HG03025 (cell line): Measurements from ENCODE around the gene EEFSEC.

ENCODE experiments used
- ATAC-seq: cut with Tn5 transposase; IDR thresholded peaks from one replicate; pipeline ENCODE4 v1.9.1; 2021; ENCODE audit warnings: mild to moderate bottlenecking, moderate library complexity; ENCODE audit not compliant: unreplicated experiment, low FRiP score

The EEFSEC gene

GRCh38 chr3:128180913-128181312 is 27.6 kb downstream of the EEFSEC start:
- no peak for ATAC-seq

- no peak for ATAC-seq
Measured at GRCh38 chr3:128182656-128183055, 29.4 kb downstream of the EEFSEC start.

- ATAC-seq, result no peak
Measured at GRCh38 chr3:128185630-128186447, 32.6 kb downstream of the EEFSEC start.

GRCh38 chr3:128187495-128187894 is 34.2 kb downstream of the EEFSEC start:
- ATAC-seq, result no peak

DNA sequence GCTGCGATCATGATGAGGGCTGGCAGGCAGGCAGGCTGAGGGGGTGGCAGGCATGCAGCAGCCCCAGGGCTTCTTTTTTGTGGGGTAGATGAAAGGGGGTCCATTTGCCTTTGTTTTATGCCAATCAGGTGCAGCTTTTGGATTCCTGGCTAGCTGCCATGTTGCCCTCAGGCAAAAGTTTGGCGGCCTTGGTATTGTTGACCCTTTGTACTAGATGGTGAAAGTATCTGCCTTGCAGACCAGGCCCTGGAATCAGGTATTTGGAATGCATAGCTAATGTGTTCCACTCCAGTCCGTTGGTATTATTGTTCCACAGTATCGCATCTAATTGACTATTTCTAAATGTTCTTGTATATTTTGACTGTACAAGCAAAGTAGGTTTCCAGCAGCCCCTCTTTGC is 35.0 kb downstream of the EEFSEC start:
- ATAC-seq, result no peak

- ATAC-seq, result no peak
Measured at GRCh38 chr3:128188956-128189355, 35.7 kb downstream of the EEFSEC start.

- ATAC-seq, result no peak
Measured at GRCh38 chr3:128190501-128190900, 37.2 kb downstream of the EEFSEC start.

GRCh38 chr3:128192131-128192530 is 38.9 kb downstream of the EEFSEC start:
- no peak for ATAC-seq

DNA sequence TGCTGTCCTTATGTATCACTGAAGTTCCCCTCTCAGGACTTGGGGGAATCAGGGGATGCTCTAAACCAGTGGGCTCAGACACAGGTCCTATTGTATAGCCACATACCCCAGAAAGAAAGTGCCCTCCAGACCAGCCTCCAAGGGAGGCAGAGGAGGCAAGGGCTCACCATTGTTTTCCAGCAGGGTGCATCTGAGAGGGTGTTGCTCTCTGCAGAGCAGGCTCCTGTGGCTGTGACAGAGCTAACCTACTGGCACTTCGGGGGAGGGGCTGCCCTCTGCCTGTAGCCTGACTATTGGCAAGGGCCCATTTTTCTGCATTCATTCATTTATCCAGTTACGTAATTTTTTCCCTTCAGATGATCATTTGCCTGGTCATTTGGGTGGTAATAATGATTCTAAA is 39.9 kb downstream of the EEFSEC start:
- ATAC-seq, result no peak

- ATAC-seq, result no peak
Measured at GRCh38 chr3:128194843-128195242, 41.6 kb downstream of the EEFSEC start.

- ATAC-seq, result no peak
Measured at GRCh38 chr3:128195369-128195768, 42.1 kb downstream of the EEFSEC start.

GRCh38 chr3:128195802-128196201 is 42.5 kb downstream of the EEFSEC start:
- no peak for ATAC-seq

DNA sequence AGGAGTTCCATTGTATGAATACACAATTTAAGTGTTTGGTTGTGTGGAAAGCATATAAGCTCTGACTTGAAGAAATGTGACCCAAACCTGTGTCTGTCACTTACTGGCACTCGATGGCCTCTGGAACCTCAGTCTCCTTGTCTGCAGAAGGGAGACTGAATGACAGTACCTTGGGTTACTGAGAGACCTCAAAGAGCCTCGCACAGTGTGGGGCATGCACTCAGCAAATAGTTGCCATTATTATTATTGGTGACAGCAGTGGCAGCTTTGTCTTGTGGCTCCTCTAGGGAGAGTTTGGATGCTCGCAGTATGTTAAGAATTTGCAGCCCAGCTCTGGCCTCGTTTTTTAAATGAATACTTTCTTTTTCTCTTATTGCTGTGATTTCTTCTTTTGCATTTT is 43.4 kb downstream of the EEFSEC start:
- ATAC-seq, result no peak

DNA sequence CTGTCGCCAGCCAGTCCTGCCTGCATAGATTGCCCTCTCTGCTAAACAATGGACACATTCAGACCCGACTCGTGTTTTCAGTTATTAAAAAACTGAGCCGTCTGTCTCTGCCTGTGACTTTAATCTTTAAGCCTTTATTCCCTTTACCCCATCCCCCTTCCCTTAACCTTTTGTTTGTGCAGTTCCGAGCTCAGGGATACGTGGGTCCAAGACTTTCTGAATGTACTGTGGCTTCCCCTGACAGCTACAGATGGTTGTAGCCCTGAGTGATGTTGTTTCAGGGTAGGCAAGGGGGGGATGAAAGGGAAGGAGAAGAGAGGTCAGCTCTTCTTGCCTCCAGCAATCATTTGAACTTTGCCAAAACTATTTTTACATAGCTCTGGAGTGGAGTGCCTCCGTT is 44.6 kb downstream of the EEFSEC start:
- no peak for ATAC-seq

DNA sequence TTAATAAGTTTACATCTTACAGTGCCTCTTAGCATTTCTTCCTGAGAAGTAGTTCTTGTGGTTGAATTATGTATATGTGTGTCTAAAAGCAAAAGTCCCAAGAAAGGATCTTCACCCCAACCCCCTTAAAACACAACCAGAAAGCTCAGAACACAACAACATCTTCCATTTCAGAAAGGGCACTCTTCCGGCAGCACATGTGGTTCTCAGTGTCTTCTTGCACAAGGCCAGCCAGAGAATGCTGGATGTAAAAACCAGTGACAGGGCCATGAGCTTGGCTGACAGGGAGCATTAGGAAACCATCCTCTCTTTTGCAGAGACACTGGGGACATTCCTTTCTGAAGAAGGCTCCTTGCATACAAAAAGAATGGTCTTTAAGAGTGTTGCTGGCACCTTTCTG is 45.0 kb downstream of the EEFSEC start:
- no peak for ATAC-seq

DNA sequence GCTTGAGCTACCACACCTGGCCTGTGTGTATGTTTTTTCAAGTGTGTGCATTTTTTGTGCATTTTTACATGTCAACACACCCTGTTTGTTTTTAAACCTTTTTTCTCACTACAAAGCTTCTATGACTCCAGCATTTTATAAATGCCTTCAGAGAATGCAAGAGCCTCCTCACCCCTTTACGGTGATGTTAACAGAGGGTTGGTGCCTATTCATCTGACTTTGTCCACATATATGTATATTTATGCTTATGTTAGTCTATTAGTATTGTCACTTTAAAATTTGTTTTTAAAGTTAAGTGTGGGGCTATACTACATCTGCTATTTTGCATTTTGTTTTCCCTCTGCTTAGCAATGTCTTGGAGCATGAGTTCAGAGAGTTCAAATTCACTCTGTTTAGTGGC is 45.8 kb downstream of the EEFSEC start:
- no peak for ATAC-seq

- no peak for ATAC-seq
Measured at GRCh38 chr3:128201158-128201755, 48.0 kb downstream of the EEFSEC start.

DNA sequence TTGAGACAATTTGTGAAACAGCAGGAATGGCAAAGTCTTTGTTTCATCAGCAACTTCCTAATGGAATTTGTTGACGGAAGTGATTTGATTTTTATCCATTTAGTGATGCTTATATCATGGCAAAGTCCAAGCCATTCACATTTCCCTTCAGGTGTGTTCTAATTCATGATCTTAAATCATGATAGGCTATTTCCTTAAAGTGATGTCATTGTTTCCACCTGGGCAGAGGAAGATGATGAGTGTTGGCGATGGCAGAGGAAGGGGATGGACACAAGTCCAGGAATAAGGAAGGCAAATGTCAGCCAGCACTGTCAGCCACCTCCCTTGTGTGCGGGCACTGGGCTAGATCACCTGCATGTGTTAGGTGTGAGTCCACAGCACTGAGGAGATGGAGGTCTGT is 49.9 kb downstream of the EEFSEC start:
- no peak for ATAC-seq

GRCh38 chr3:128205558-128206145 is 52.4 kb downstream of the EEFSEC start:
- ATAC-seq, result no peak

GRCh38 chr3:128207951-128208350 is 54.7 kb downstream of the EEFSEC start:
- no peak for ATAC-seq

DNA sequence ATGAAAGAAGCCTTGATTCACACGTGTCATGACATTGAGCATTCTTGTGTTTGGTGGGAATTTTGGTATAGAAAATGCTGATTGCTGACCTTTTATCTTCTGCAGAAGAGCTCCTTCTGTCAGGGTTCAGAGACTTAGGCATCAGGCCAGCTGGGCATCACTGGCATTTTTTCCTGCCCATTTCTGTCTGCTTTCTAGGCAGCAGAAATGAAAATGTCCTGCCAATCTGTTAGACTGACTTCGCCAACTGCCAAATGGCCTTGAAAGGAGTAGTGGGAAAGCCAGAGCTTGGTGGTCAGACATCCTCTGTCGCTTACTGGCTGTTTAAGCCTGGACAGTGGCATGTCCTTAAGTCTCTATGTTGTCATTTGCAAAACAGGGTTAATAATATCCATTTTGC is 57.4 kb downstream of the EEFSEC start:
- no peak for ATAC-seq

GRCh38 chr3:128214056-128214455 is 60.8 kb downstream of the EEFSEC start:
- ATAC-seq, result no peak
